HG02623 (cell line): ENCODE data around the gene ZNF333.

Experiments
- ATAC-seq: cut with Tn5 transposase; IDR thresholded peaks from one replicate; pipeline ENCODE4 v1.9.1; 2021; ENCODE audit warnings: moderate library complexity; ENCODE audit not compliant: unreplicated experiment

Gene ZNF333

GRCh38 chr19:14689598-14690503, at the start of gene ZNF333:
Gene ZNF333, plus strand, starts transcription at chr19:14690048. Its CDS starts 3,444 bp downstream, at chr19:14693492.
- ATAC-seq, result peak; percentile 86

- ATAC-seq, result no peak
Measured at GRCh38 chr19:14648506-14648905, 41.3 kb upstream of the ZNF333 start.

- no peak for ATAC-seq
Measured at GRCh38 chr19:14649020-14649419, 40.8 kb upstream of the ZNF333 start.

GRCh38 chr19:14650161-14650560, 39.7 kb upstream of the ZNF333 start:
- no peak for ATAC-seq

- no peak for ATAC-seq
Measured at GRCh38 chr19:14654786-14655560, 34.9 kb upstream of the ZNF333 start.

- no peak for ATAC-seq
Measured at GRCh38 chr19:14655726-14656125, 34.1 kb upstream of the ZNF333 start.

DNA sequence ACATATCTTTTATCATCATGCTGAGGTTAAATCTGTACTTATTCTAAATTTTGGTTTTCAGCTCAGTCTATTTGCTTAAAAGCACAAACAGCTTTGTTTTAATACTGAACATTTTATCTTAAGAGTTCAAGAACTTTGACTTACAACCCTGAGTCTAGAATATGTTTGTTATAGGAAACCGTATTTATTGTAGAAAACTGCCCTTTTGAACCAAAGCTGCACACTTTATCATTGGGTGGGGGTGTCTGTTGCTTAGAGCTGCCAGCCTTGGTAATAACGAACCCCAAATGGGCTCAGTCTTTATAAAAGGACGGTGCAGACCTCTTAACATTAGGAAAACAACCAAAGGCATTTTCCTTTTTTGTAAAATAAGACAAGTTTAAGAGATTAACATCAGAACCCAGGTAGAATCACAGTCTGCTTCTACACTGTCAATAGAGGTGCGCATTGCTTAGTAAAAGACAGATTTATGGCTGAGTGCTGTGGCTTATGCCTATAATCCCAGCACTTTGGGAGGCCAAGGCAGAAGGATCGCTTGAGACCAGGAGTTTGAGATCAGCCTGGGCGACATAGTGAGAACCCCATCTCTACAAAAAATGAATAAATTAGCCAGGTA, 29.9 kb upstream of the ZNF333 start:
- ATAC-seq, result no peak

- ATAC-seq, result no peak
Measured at GRCh38 chr19:14661372-14661924, 28.4 kb upstream of the ZNF333 start.

- no peak for ATAC-seq
Measured at GRCh38 chr19:14669940-14670339, 19.9 kb upstream of the ZNF333 start.

DNA sequence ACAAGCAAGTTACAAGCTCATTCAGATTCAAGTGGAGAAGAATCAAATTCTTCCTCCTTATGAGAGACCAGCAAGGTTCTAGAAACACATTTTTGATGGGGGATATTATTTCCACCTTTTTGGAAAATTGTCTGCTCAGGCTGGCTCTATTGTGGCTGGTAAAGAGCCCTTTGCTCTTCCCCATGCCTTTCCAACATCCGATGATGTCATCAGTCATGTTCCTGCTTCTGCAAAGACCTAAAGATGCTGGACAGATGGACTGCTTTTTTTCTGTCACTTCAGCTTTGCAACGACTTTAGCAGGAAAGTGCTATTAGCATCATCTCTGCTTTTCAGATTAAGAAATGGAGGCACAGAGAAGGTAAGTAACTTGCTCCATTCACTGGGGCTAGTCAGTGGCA, 19.4 kb upstream of the ZNF333 start:
- ATAC-seq, result no peak

- ATAC-seq, result no peak
Measured at GRCh38 chr19:14672188-14672872, 17.5 kb upstream of the ZNF333 start.

- ATAC-seq, result no peak
Measured at GRCh38 chr19:14673088-14673487, 16.8 kb upstream of the ZNF333 start.

- ATAC-seq, result no peak
Measured at GRCh38 chr19:14674764-14675163, 15.1 kb upstream of the ZNF333 start, which contains the start of gene ADGRE3. Gene ADGRE3, minus strand, starts transcription at chr19:14674844. Its CDS starts 74 bp downstream, at chr19:14674770.

DNA sequence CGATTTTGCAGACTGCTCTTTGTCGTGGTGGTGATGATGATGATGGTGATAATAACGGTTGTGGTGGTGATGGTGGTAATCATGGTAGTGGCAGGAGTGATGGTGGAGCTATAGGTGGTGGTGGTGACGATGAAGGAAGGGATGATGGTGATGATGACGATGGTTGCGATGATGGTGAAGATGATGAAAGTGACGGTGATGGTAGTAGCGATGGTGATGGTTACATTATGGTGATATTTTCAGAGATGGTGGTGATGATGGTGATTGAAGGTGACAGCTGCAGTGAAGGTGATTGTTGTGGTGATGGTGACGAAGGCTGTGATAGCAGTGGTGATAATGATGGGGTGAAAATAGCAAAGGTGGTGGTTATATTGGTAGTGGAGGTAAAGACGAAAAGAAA, 13.1 kb upstream of the ZNF333 start:
- no peak for ATAC-seq

- no peak for ATAC-seq
Measured at GRCh38 chr19:14677464-14677863, 12.4 kb upstream of the ZNF333 start.

DNA sequence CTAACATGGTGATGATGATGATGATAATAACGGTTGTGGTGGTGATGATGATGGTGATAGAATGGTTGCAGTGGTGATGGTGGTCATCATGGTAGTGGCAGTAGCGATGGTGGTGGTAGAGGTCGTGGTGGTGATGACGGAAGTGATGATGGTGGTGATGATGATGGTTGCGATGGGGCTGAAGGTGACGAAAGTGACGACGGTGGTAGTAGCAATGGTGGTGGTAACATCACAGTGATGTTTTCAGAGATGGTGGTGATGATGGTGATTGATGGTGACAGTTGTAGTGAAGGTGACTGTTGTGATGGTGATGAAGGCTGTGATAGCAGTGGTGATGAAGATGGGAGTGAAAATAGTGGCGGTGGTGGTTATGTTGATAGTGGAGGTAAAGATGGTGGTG, 11.6 kb upstream of the ZNF333 start:
- no peak for ATAC-seq

DNA sequence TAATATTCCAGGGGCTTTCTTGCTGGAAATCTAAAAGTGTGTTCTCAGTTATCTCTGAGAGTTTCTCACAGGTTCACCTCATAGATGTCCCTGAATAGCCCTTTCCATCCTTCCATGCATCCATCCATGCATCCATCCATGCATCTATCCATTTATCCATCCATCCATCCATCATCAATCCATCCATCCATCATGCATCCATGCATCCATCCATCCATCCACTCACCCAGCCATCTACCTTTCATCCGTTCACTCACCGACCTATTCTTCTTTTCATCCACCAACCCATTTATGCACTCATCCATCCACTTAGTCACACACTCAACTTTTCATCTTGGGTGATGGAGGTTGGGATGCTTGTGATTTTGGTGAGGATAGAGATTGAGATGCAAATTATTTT, 7.8 kb upstream of the ZNF333 start:
- ATAC-seq, result no peak

DNA sequence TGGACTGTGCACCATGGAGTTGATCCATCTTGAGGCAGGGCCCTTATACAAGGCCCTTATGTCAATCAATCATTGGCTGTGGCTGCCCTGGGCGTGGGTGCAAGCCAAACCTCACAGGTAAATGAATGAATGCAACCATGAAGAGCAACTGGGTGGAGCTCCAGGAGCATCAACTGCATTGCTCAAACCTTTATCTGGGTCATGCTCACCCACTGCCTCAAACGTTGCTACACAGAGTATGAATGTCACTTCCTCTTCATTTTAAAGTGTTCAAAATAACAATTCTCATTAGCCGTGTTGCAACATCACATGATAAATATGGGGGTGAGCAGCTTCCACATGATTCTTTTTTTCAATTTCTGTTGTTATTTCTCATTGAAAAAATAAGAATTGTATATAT, 6.4 kb upstream of the ZNF333 start:
- no peak for ATAC-seq

GRCh38 chr19:14686411-14686810, 3.4 kb upstream of the ZNF333 start:
- ATAC-seq, result no peak

DNA sequence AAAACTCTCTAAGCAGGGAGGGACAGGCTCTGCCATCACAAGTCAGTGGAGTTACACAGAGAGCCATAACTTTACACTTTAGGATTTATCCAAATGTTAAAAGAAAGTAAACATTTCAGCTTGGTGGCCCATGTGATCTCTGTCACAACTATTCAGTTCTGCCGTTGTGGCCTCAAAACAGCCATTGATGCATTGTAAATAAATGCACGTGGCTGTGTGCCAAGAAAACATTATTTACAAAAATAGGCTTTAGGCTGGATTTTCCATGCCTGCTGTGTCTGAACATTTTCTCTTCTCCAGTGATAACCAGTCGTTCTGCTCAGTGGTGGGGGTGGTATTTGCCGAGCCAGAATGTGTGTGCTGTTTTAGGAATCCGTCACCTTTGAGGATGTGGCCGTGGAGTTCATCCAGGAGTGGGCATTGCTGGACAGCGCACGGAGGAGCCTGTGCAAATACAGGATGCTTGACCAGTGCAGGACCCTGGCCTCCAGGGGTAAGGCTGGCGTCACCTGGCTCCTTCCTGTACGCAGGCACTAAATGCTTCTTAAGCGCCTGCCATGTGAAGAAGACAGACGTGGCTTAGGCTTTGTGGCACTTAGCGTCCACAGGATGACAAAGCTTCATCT, 4.9 kb downstream of the ZNF333 start:
- ATAC-seq, result no peak
